ENCODE data around the gene LRBA.

GRCh38 chr4:150906987-150907633, 108.0 kb downstream of the LRBA start:
- no peak for TF ChIP-seq POLR2A (IDR thresholded peaks at IDR 0.05; ENCODE audit: low read depth, low read length)
- TF ChIP-seq CTCF (IDR thresholded peaks at IDR 0.05; ENCODE audit: extremely low read depth in 1 of 2, insufficient read depth in 1 of 2, low read depth in 1 of 2, low read length in 2 of 2), result no peak
- TF ChIP-seq EZH2 (IDR thresholded peaks at IDR 0.05; ENCODE audit: borderline replicate concordance, low read depth, low read length, severe bottlenecking), result no peak
